SU-DHL-6 (cell line): ENCODE data around the gene SH3BGRL3.

Experiments
- EZH2phosphoT487 ChIP-seq: fragments of 200-600 bp; sonication (generic), shearing (Covaris generic); conservative IDR thresholded peaks from 2 replicates; pipeline ENCODE4 v1.6.1; 2018; ENCODE audit warnings: mild to moderate bottlenecking, antibody characterized with exemption, low read length, moderate library complexity, mixed read lengths
- TF ChIP-seq, protein P1 (sequence below): fragments of 200-600 bp; sonication (generic); IDR thresholded peaks from one replicate; pipeline ENCODE4 v1.5.1; 2017; ENCODE audit warnings: antibody characterized with exemption, mild to moderate bottlenecking, low read length, moderate library complexity; ENCODE audit not compliant: insufficient read depth, poor library complexity, severe bottlenecking

DNA sequence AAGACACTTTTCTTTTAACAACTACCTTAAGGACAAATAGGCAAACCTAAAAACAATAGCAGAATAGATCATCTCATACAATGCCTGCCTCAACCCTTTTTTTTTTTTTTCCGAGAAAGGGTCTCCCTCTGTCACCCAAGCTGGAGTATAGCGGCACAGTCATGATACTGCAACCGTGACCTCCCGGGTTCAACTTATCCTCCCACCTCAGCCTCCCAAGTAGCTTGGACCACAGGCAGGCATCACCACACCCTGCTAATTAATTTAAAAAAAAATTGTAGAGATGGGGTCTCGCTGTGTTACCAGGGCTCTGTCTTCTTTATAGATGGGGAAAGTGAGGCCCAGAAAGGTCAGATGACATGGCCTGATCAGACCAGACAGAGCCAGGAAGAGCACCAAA, 7.9 kb downstream of the SH3BGRL3 start:
- TF ChIP-seq, protein P1, sequence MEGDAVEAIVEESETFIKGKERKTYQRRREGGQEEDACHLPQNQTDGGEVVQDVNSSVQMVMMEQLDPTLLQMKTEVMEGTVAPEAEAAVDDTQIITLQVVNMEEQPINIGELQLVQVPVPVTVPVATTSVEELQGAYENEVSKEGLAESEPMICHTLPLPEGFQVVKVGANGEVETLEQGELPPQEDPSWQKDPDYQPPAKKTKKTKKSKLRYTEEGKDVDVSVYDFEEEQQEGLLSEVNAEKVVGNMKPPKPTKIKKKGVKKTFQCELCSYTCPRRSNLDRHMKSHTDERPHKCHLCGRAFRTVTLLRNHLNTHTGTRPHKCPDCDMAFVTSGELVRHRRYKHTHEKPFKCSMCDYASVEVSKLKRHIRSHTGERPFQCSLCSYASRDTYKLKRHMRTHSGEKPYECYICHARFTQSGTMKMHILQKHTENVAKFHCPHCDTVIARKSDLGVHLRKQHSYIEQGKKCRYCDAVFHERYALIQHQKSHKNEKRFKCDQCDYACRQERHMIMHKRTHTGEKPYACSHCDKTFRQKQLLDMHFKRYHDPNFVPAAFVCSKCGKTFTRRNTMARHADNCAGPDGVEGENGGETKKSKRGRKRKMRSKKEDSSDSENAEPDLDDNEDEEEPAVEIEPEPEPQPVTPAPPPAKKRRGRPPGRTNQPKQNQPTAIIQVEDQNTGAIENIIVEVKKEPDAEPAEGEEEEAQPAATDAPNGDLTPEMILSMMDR = no peak
- TF ChIP-seq EZH2phosphoT487 = no peak
